Activated T-cell treated with anti-CD3 and anti-CD28 coated beads, Interleukin-2, amount 50 U/mL, for 4 hours (primary cell): Measurements from ENCODE around the gene TNP1. TPM values are rescaled to one million over a fixed set of nuclear protein-coding genes. Genes with fewer than 3 reads are reported as not detected.
A peak's percentile ranks its signal among the peaks of the same experiment; 100 is the strongest.

ENCODE experiments used
- ATAC-seq, 2 donors: fragments of 200-7000 bp; cut with Tn5 transposase; one replicate each; pipeline ENCODE4 v1.10.0; 2021
- DNase-seq: peaks from one replicate; pipeline ENCODE4 v3.0.0-alpha.2; 2020
- H3K27me3 Mint-ChIP-seq: one replicate; pipeline ENCODE4 v1.8.0; 2021; ENCODE audit warnings: low read depth, mixed read lengths
- H3K36me3 Mint-ChIP-seq: one replicate; pipeline ENCODE4 v1.8.0; 2022; ENCODE audit warnings: mixed read lengths; ENCODE audit not compliant: insufficient read depth
- H3K4me1 Mint-ChIP-seq: one replicate; pipeline ENCODE4 v1.8.0; 2021; ENCODE audit warnings: low read depth, mixed read lengths
- H3K4me3 Mint-ChIP-seq: one replicate; pipeline ENCODE4 v1.8.0; 2021; ENCODE audit warnings: mild to moderate bottlenecking, moderate library complexity, mixed read lengths
- H3K9me3 Mint-ChIP-seq: one replicate; pipeline ENCODE4 v1.8.0; 2021; ENCODE audit warnings: mixed read lengths
- total RNA-seq, 3 donors: library from RNA; stranded (reverse); gene quantifications; one replicate each; pipeline ENCODE4 v1.2.1, GENCODE V29; 2021

The TNP1 gene, protein sequence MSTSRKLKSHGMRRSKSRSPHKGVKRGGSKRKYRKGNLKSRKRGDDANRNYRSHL
- not detected for total RNA-seq

GRCh38 chr2:216859944-216860343 lies at the start of gene TNP1:
Gene TNP1 (minus strand): TSS chr2:216860064. CDS start chr2:216860034, 30 bp downstream.
- no peak for DNase-seq

GRCh38 chr2:216908300-216908699 lies 48.4 kb upstream of the TNP1 start:
- no peak overlapping the region for H3K4me3 Mint-ChIP-seq
- ATAC-seq, result no peak
- no peaks in the 10 kb centered on the region for H3K36me3 Mint-ChIP-seq
- no peak for DNase-seq
- peaks cover 4% of the 10 kb centered on the region for H3K9me3 Mint-ChIP-seq
- H3K4me1 Mint-ChIP-seq, result no peaks in the 10 kb centered on the region
- peaks cover 1% of the 10 kb centered on the region for H3K27me3 Mint-ChIP-seq

More at GRCh38 chr2:216859944-216860343, at the start of gene TNP1:
- Mint-ChIP-seq H3K4me1 (no peaks in the 10 kb centered on the region), H3K36me3 (no peaks in the 10 kb centered on the region), H3K9me3 (no peaks in the 10 kb centered on the region), H3K27me3 (peaks cover 2% of the 10 kb centered on the region), H3K4me3 (no peak within 1 kb of the TSS)
- no peak for ATAC-seq

DNA sequence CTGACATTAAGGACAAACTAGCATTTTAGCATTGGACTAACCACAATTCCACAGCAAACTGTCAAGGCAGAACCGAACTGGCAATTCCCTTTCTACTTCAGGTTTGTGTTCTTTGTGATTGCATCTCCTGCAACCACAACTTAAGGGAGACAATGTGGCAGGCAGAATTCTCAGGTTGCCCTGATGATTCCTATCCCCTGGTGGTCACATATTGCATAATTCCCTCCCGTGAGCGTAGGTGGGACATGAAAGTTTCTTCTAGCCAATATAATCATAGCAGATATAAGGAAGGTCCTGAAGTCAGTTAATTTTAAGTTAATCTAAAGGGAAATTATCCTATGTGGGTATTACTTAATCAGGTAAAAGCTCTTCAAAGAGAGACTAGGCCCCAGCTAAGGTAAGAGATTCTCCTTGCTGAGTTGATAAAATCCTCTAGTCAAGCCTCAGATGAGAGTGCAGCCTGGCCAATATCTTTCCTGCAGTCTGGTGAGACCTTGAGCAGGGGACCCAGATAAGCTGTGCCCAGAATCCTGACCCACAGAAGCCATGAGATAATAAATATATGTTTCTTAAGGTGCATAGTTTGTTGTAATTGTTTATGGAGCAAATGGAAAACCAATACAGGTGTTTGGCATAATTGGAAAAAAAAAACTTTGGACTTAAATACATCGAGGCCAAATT lies 45.9 kb upstream of the TNP1 start:
- DNase-seq (no peak), ATAC-seq (no peak)
- Mint-ChIP-seq H3K4me3 (no peak overlapping the region), H3K36me3 (no peaks in the 10 kb centered on the region), H3K9me3 (peaks cover 12% of the 10 kb centered on the region), H3K4me1 (no peaks in the 10 kb centered on the region), H3K27me3 (no peaks in the 10 kb centered on the region)

DNA sequence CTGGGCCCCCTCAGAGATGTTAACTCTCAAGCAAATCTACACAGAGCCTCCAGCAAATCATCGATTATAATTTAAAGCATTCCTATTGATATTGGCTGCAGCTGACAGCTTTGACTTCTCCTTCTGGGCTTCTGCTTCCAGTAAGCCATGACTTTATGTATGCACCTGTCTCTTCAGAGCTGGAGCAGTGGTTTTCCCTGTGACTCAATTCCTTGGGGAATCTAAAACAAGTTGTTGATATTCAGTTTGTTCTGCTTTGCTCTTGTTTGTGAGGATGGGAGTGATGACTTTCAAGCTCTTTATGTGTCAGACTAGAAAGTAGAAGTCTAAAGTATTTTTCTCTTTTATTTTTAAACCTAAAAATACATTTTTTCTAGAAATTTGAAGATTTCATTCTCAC lies 45.1 kb upstream of the TNP1 start:
- Mint-ChIP-seq H3K4me1 (no peaks in the 10 kb centered on the region), H3K9me3 (peaks cover 16% of the 10 kb centered on the region), H3K27me3 (peaks cover 2% of the 10 kb centered on the region), H3K36me3 (no peaks in the 10 kb centered on the region), H3K4me3 (no peak overlapping the region)
- ATAC-seq, result no peak
- no peak for DNase-seq

DNA sequence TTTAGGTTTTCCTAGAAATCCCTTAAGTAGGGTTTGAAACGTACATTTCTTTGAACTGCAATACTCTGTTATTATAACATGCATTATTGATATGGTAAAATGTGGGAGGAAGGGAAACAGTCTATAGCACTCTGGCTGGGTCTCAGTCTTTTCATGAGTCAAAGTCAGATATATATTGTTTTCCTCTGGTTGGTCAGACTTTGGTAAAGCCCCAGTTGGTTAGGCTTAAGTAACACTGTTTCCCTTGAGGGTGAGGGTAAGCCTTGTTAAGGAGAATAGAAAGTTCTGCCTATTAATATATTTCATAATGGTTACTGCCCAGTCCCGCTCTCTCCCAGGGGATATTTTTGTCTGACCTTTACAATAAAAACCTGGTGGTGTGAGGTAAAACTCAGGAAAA lies 44.7 kb upstream of the TNP1 start:
- Mint-ChIP-seq H3K4me3 (no peak overlapping the region), H3K4me1 (no peaks in the 10 kb centered on the region), H3K27me3 (peaks cover 2% of the 10 kb centered on the region), H3K36me3 (no peaks in the 10 kb centered on the region), H3K9me3 (peaks cover 16% of the 10 kb centered on the region)
- ATAC-seq, result no peak
- no peak for DNase-seq

DNA sequence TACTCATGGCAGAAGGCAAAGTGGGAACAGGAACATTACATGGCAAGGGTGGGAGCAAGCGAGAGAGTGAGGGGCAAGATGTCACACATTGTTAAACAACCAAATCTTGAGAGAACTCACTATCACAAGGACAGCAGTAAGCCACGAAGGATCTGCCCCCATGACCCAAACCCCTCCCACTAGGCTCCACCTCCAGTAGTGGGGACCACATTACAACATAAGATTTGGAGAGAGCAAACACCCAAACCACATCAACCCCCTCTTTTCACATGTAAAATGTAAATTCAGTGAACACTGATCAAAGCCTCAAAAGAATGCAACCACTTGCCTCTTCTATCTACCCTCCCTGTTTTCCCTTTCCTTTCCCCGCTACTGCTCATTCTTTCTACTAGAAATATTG lies 43.6 kb upstream of the TNP1 start:
- DNase-seq, result no peak
- no peaks in the 10 kb centered on the region for H3K36me3 Mint-ChIP-seq
- no peak overlapping the region for H3K4me3 Mint-ChIP-seq
- no peak for ATAC-seq
- H3K27me3 Mint-ChIP-seq, result peaks cover 2% of the 10 kb centered on the region
- H3K4me1 Mint-ChIP-seq, result no peaks in the 10 kb centered on the region
- H3K9me3 Mint-ChIP-seq, result peaks cover 16% of the 10 kb centered on the region

DNA sequence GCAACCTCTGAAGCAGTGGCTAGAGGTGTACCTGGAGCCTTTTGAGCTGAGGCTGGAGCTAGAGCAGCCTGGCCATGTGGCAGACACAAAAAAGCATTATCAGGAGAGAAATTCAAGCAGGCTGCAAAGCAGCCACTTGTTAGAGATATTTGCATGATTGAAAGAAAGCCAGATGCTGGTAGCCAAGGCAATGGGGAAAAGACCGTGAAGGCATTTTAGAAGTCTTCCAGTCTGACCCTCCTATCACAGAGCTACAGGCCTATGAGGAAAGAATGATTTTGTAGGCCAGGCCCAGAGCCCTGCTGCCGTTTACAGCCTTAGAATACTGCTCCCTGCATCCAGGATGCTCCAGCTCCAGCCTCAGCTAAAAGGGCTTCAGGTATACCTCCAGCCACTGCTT lies 41.4 kb upstream of the TNP1 start:
- no peak overlapping the region for H3K4me3 Mint-ChIP-seq
- H3K9me3 Mint-ChIP-seq, result peaks cover 16% of the 10 kb centered on the region
- peaks cover 2% of the 10 kb centered on the region for H3K27me3 Mint-ChIP-seq
- H3K36me3 Mint-ChIP-seq, result no peaks in the 10 kb centered on the region
- DNase-seq (no peak), ATAC-seq (no peak)
- no peaks in the 10 kb centered on the region for H3K4me1 Mint-ChIP-seq

DNA sequence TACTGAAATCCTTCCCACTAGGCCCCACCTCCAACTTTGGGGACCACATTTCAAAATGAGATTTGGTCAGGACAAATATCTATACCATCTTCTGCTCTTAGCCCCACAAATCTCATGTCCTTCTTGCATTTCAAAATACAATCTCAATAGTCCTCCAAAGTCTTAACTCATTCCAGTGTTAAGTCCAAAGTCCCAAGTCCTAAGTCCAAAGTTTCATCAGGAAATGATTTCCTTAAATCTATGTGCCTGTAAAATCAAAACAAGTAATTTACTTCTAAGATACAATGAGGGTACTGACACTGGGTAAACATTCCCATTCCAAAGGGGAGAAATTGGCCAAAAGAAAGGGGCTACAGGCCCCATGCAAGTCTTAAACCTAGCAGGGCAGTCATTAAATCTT lies 40.5 kb upstream of the TNP1 start:
- Mint-ChIP-seq H3K4me1 (no peaks in the 10 kb centered on the region), H3K27me3 (peaks cover 2% of the 10 kb centered on the region), H3K36me3 (no peaks in the 10 kb centered on the region), H3K4me3 (no peak overlapping the region), H3K9me3 (peaks cover 16% of the 10 kb centered on the region)
- no peak for ATAC-seq
- no peak for DNase-seq

DNA sequence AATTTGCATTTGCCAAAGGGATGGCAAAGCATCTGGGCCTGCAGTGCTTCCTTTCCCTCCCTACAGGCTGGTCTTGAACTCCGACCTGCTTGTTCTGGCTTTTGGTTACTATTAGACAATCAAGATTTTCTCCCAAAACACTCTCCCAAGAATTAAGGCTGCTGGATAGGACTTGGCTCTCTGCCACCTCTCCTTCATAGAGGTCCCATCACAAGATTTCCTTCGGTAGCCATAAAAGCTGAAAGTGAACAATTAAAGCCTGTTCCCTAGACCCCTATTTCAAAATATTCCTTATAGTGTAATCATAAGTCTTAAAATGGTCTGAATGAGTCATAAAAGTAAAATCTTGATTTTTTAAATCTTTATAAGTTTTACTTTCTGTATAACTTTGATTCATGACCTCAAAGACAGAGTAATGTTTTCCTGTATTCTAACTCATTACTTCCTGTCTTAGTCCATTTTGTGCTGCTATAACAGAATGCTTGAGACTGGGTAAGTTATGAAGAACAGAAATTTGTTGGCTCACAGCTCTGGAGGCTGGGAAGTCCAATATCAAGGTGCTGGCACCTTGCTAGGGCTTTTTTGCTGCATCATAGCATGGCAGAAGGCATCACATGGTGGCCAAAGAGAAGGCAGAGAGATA lies 37.8 kb upstream of the TNP1 start:
- no peaks in the 10 kb centered on the region for H3K4me1 Mint-ChIP-seq
- no peaks in the 10 kb centered on the region for H3K36me3 Mint-ChIP-seq
- DNase-seq (no peak), ATAC-seq (peak in 1 of 2 donors; percentile 27)
- peaks cover 2% of the 10 kb centered on the region for H3K27me3 Mint-ChIP-seq
- H3K9me3 Mint-ChIP-seq, result peaks cover 7% of the 10 kb centered on the region
- no peak overlapping the region for H3K4me3 Mint-ChIP-seq

DNA sequence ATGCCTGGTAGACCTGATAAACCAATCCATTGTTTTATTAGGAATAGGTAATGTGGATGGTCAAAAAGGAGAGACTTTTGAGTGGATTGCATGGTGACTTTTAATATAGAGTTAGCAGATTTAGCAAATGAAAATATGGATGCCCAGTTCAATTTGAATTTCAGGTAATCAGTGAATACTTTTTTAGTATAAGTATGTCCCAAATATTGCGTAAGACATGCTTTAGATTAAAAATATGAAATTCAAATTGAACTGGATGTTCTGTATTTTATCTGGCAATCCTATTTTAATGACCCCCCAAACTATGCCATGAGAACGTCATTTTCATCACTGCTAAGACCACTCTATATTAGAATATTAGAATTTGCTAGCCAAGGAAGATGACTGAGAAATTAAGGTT lies 30.3 kb upstream of the TNP1 start:
- Mint-ChIP-seq H3K4me1 (no peaks in the 10 kb centered on the region), H3K9me3 (no peaks in the 10 kb centered on the region), H3K36me3 (no peaks in the 10 kb centered on the region), H3K27me3 (no peaks in the 10 kb centered on the region), H3K4me3 (no peak overlapping the region)
- no peak for ATAC-seq
- DNase-seq, result no peak

DNA sequence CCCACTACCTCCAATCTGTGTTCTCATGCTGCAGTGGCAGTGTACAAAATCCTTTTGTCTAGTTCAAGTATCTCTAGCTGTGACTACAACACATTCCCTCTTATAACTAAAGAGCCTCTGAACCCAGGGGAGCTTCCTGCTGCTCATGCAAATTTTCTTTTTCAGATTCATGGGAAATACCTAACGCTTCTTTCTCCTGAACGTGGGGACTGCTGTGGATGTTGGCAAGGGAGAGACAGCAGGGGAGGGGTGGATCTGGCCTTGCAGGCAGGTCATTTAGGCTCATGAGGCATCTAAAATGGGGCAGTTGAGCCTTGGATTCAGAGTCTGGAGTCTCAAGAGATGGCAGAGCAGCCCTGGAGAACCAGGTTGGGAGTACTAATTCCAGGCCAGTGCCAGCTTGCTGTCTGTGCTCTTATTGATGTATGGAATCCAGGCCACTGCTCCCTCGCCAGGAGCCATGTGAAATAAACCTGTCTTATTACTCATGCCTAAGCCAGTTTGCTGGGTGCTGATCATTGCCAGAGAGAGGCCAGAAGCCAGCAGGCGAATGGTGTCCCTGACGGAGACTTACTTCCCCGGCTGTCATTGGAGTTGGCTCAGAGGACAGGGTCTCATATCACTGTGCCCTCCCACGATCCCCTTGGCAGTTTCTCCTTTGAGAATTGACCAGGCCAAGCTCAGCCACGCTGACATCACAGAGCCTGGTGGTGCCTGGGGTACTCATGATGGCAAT lies 29.2 kb upstream of the TNP1 start:
- no peak overlapping the region for H3K4me3 Mint-ChIP-seq
- H3K27me3 Mint-ChIP-seq, result no peaks in the 10 kb centered on the region
- ATAC-seq, result no peak
- H3K36me3 Mint-ChIP-seq, result no peaks in the 10 kb centered on the region
- no peak for DNase-seq
- H3K9me3 Mint-ChIP-seq, result no peaks in the 10 kb centered on the region
- no peaks in the 10 kb centered on the region for H3K4me1 Mint-ChIP-seq

- H3K36me3 Mint-ChIP-seq, result no peaks in the 10 kb centered on the region
- DNase-seq (no peak), ATAC-seq (no peak)
- H3K27me3 Mint-ChIP-seq, result no peaks in the 10 kb centered on the region
- no peak overlapping the region for H3K4me3 Mint-ChIP-seq
- H3K9me3 Mint-ChIP-seq, result no peaks in the 10 kb centered on the region
- no peaks in the 10 kb centered on the region for H3K4me1 Mint-ChIP-seq
These were observed 28.2 kb upstream of the TNP1 start for GRCh38 chr2:216888081-216888480.

- Mint-ChIP-seq H3K4me1 (no peaks in the 10 kb centered on the region), H3K36me3 (no peaks in the 10 kb centered on the region)
- ATAC-seq, result no peak
These were observed 27.3 kb upstream of the TNP1 start for GRCh38 chr2:216887138-216887537.

GRCh38 chr2:216885117-216885553 lies 25.3 kb upstream of the TNP1 start:
- H3K4me3 Mint-ChIP-seq, result no peak overlapping the region
- no peak for ATAC-seq
- H3K9me3 Mint-ChIP-seq, result no peaks in the 10 kb centered on the region

More at GRCh38 chr2:216887138-216887537, 27.3 kb upstream of the TNP1 start:
- no peaks in the 10 kb centered on the region for H3K9me3 Mint-ChIP-seq
- no peak overlapping the region for H3K4me3 Mint-ChIP-seq
- no peak for DNase-seq
- no peaks in the 10 kb centered on the region for H3K27me3 Mint-ChIP-seq

DNA sequence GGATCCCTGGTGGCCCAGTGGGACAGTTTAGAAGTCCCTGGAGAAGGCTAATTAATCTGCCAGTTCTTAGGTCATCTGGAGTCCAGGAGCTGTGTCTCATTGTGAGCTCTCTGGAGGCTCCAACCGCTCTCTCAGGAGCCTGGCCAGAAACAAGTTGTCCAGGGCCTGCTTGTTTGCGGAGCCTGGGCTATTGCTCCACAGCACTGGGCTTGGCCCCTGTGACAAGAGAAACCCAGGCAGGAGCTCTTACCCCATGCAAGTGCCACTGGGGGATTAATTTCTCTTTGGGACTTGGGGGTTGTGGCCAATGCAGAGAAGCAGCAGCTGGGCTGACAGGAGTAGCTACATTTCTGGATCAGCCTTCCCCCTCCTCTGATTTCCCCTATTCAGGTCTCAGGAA lies 24.5 kb upstream of the TNP1 start:
- H3K9me3 Mint-ChIP-seq, result no peaks in the 10 kb centered on the region
- H3K36me3 Mint-ChIP-seq, result no peaks in the 10 kb centered on the region
- no peaks in the 10 kb centered on the region for H3K27me3 Mint-ChIP-seq
- no peak for DNase-seq
- H3K4me3 Mint-ChIP-seq, result no peak overlapping the region
- H3K4me1 Mint-ChIP-seq, result peaks cover 2% of the 10 kb centered on the region
- ATAC-seq, result no peak

More at GRCh38 chr2:216885117-216885553, 25.3 kb upstream of the TNP1 start:
- Mint-ChIP-seq H3K27me3 (no peaks in the 10 kb centered on the region), H3K4me1 (no peaks in the 10 kb centered on the region), H3K36me3 (no peaks in the 10 kb centered on the region)
- DNase-seq, result no peak
